22Rv1 (cell line): ENCODE results near the gene ARHGAP6.

Experiments used
- CTCF ChIP-seq: fragments of 450-650 bp; IDR thresholded peaks from 2 replicates; pipeline ENCODE4 v1.5.1; 2017; ENCODE audit warnings: mild to moderate bottlenecking
- ZFX ChIP-seq: fragments of 450-650 bp; IDR thresholded peaks from 2 replicates; pipeline ENCODE4 v1.6.1; 2017; ENCODE audit warnings: antibody characterized with exemption, borderline replicate concordance

- TF ChIP-seq CTCF (no peak), ZFX (no peak)
Measured at GRCh38 chrX:11108253-11108941, 557.3 kb downstream of the ARHGAP6 start.
